K562 (cell line): ENCODE results near the gene STAT4. TPM values are rescaled to one million over a fixed set of nuclear protein-coding genes. Genes with fewer than 3 reads are reported as not detected.

Experiments
- CBX8 ChIP-seq: fragments of 200-600 bp; sonication (generic); IDR thresholded peaks from 2 replicates; pipeline ENCODE4 v1.6.1; 2012; ENCODE audit warnings: borderline replicate concordance, mixed run types, low read depth, mild to moderate bottlenecking, moderate library complexity, mixed read lengths, low read length, control low read depth, inconsistent platforms; ENCODE audit not compliant: poor library complexity, severe bottlenecking; ENCODE audit errors: extremely low read depth
- CTCF ChIP-seq, 3 experiments: IDR thresholded peaks in 2 of 3; conservative IDR thresholded peaks in 1 of 3; 2 replicates each; pipeline ENCODE4 v1.5.1; 2011 to 2012; ENCODE audit warnings: low read length in 3 of 3, mild to moderate bottlenecking in 3 of 3, control low read depth in 2 of 3, improper control_type of control experiment in 1 of 3, inconsistent platforms in 1 of 3, low read depth in 1 of 3, mixed read lengths in 1 of 3, moderate library complexity in 1 of 3; ENCODE audit not compliant: insufficient read depth in 2 of 3
- GABPA ChIP-seq: fragments of 200-800 bp; sonication (Bioruptor generic); conservative IDR thresholded peaks from 2 replicates; pipeline ENCODE4 v1.6.1; 2016; ENCODE audit warnings: low read depth, missing genetic modification characterization, missing compliant biosample characterization
- KLF16 ChIP-seq: IDR thresholded peaks from 2 replicates; pipeline ENCODE4 v1.6.1; 2016; ENCODE audit warnings: antibody characterized with exemption
- NFYB ChIP-seq: IDR thresholded peaks from 2 replicates; pipeline ENCODE4 v1.6.1; 2011; ENCODE audit warnings: mild to moderate bottlenecking, moderate library complexity; ENCODE audit not compliant: insufficient read length; ENCODE audit errors: extremely low read depth
- PML ChIP-seq: IDR thresholded peaks from 2 replicates; pipeline ENCODE4 v1.6.1; 2012; ENCODE audit warnings: low read length, inconsistent platforms
- REST ChIP-seq, 2 experiments: fragments of 450-650 bp; formaldehyde crosslinking in 1 of 2; IDR thresholded peaks; 2 replicates each; pipeline versions ENCODE4 v1.4.0 to v1.6.1; 2014 to 2020; ENCODE audit warnings: mild to moderate bottlenecking in 2 of 2, borderline replicate concordance in 1 of 2, low read depth in 1 of 2
- UBTF ChIP-seq, 2 experiments: IDR thresholded peaks; 2 replicates each; pipeline ENCODE4 v1.6.1; 2012; ENCODE audit warnings: improper control_type of control experiment in 2 of 2, low read depth in 2 of 2, low read length in 2 of 2, borderline replicate concordance in 1 of 2
- VEZF1 ChIP-seq: fragments of 200-800 bp; sonication (Bioruptor generic); IDR thresholded peaks from 2 replicates; pipeline ENCODE4 v1.6.1; 2017; ENCODE audit warnings: missing genetic modification characterization, missing compliant biosample characterization
- ZFP1 ChIP-seq: fragments of 450-650 bp; formaldehyde crosslinking; IDR thresholded peaks from 2 replicates; pipeline ENCODE4 v1.4.0; 2020; ENCODE audit warnings: mild to moderate bottlenecking, mixed read lengths
- ZNF232 ChIP-seq: sonication (generic); formaldehyde crosslinking; IDR thresholded peaks from 2 replicates; pipeline ENCODE4 v1.8.0; 2022; ENCODE audit warnings: mild to moderate bottlenecking, missing genetic modification reagents
- polyA plus RNA-seq, 8 experiments: library from polyadenylated mRNA; depleted of rRNA in 4 of 8; stranded (reverse) in 5 of 8; unstranded in 3 of 8; fragments of >200 nt; fragmentation: Nextera tagmentation in 2 of 8; fragmentation: Illumina TruSeq in 1 of 8; extraction: Ambion mirVana in 2 of 8; extraction: Trizol in 1 of 8; gene quantifications; 2 replicates each; pipeline versions ENCODE4 v1.2.1 to v1.2.3, GENCODE V29; 2011 to 2014; ENCODE audit warnings: inconsistent platforms in 1 of 8, missing spikeins in 1 of 8
- total RNA-seq, 7 experiments: library from RNA; depleted of rRNA in 6 of 7; stranded (reverse); fragments of >200 nt in 6 of 7; fragmentation: Illumina TruSeq in 2 of 7; extraction: Trizol in 2 of 7; gene quantifications; 2 replicates each; pipeline versions ENCODE4 v1.2.1 to v1.2.3, GENCODE V29; 2011 to 2021; ENCODE audit warnings: low replicate concordance in 1 of 7

STAT4 gene
- total and polyA plus RNA-seq, 9 of the 15 experiments (the other 6 are each of a cell fraction or from before 2014, with no cell fraction given) = 0.01 to 0.06 (median 0.03) TPM; not detected in 6

- TF ChIP-seq NFYB (peak; percentile 69), CBX8 (no peak), VEZF1 (CRISPR knock-in tag) (peak; percentile 90), GABPA (tag) (peak; percentile 91), PML (peak; percentile 74; the same call in 1 of the 2 replicates), CTCF (IDR thresholded peaks at IDR 0.05 in 2 of 3, conservative IDR thresholded peaks at IDR 0.05 in 1 of 3; ENCODE audit: insufficient read depth in 2 of 3, low read depth in 1 of 3, low read length in 3 of 3) (peak in 2 of 3 experiments; percentile 8 to 31; a peak in 2 of 6 replicates), KLF16 (no peak), ZNF232 (CRISPR knock-in tag) (0 out of 2 replicates have a peak, but pooled peaks have one; percentile 62), UBTF (IDR thresholded peaks at IDR 0.05; ENCODE audit: borderline replicate concordance in 1 of 2, low read depth in 2 of 2, low read length in 2 of 2) (0 out of 4 replicates have a peak, but pooled peaks of 1 of the 2 experiments have one; percentile 33), REST (IDR thresholded peaks at IDR 0.05; ENCODE audit: borderline replicate concordance) (peak; percentile 71), REST (CRISPR knock-in tag; IDR thresholded peaks at IDR 0.05; ENCODE audit: low read depth) (no peak), ZFP1 (CRISPR knock-in tag) (no peak)
Observed at GRCh38 chr2:191013932-191014652, 136.7 kb downstream of the STAT4 start, which contains the start of gene STAT1 (continued).
